C4-2B (cell line): ENCODE results near the gene ADAM10.
"Not testable (repeated sequence)": the region's sequence is repeated elsewhere in the genome, so short reads cannot be mapped to it uniquely, and the experiment has no call there.

Source experiments
- CTCF ChIP-seq: fragments of 450-650 bp; conservative IDR thresholded peaks from 2 replicates; pipeline ENCODE4 v1.5.1; 2017; ENCODE audit warnings: mild to moderate bottlenecking
- ZFX ChIP-seq: fragments of 450-650 bp; IDR thresholded peaks from 2 replicates; pipeline ENCODE4 v1.6.1; 2017

GRCh38 chr15:58768601-58769004 lies 19.1 kb upstream of the ADAM10 start:
- not testable (repeated sequence) for TF ChIP-seq CTCF, ZFX
